OCI-LY7 (cell line): ENCODE results near the gene PIEZO1. TPM values are rescaled to one million over a fixed set of nuclear protein-coding genes. Genes with fewer than 3 reads are reported as not detected.

Source experiments
- BruUV-seq: library from RNA; stranded (reverse); fragments of 400-500 nt; replicated peaks from 2 replicates; lab custom pipeline; 2021; lab: Mats Ljungman, UMichigan
- CTCF ChIA-PET: fragments of 300-600 bp; sonication (Branson Sonifier 250); formaldehyde crosslinking; loops from one replicate; lab custom pipeline; 2022; ENCODE audit warnings: antibody characterized with exemption; ENCODE audit not compliant: unreplicated experiment; lab: Charles Lee
- POLR2A ChIA-PET: fragments of 300-600 bp; sonication (Branson Sonifier 250); formaldehyde crosslinking; loops from one replicate; lab custom pipeline; 2022; ENCODE audit warnings: antibody characterized with exemption; lab: Charles Lee
- DNase-seq: peaks from one replicate; pipeline ENCODE4 v3.0.0-alpha.2; 2015; ENCODE audit warnings: low spot score
- H2AFZ ChIP-seq: fragments of 200-600 bp; sonication (generic), shearing (Covaris generic); 2 replicates; pipeline ENCODE4 v1.6.1; 2014; ENCODE audit warnings: mild to moderate bottlenecking, antibody characterized with exemption, low read length, moderate library complexity
- H3K27ac ChIP-seq: fragments of 200-600 bp; sonication (generic); 2 replicates; pipeline ENCODE4 v1.5.1; 2014; ENCODE audit warnings: mixed run types, low read depth, mild to moderate bottlenecking, moderate library complexity, low read length, inconsistent platforms; ENCODE audit not compliant: poor library complexity, severe bottlenecking
- H3K36me3 ChIP-seq: fragments of 200-600 bp; sonication (generic); 2 replicates; pipeline ENCODE4 v1.6.1; 2014; ENCODE audit warnings: mild to moderate bottlenecking, antibody characterized with exemption, low read length, moderate library complexity, mixed read lengths; ENCODE audit not compliant: insufficient read depth
- H3K4me1 ChIP-seq: fragments of 200-600 bp; sonication (generic); 2 replicates; pipeline ENCODE4 v1.5.1; 2014; ENCODE audit warnings: mild to moderate bottlenecking, low read length; ENCODE audit not compliant: insufficient read depth, poor library complexity, severe bottlenecking
- H3K4me2 ChIP-seq: fragments of 200-600 bp; sonication (generic); 2 replicates; pipeline ENCODE4 v1.6.1; 2014; ENCODE audit warnings: mild to moderate bottlenecking, low read length
- H3K4me3 ChIP-seq: fragments of 200-600 bp; sonication (generic); 2 replicates; pipeline ENCODE4 v1.5.1; 2014; ENCODE audit warnings: mild to moderate bottlenecking, low read depth, low read length; ENCODE audit not compliant: poor library complexity, severe bottlenecking
- H3K79me2 ChIP-seq: fragments of 200-600 bp; sonication (generic); 2 replicates; pipeline ENCODE4 v1.6.1; 2016; ENCODE audit warnings: low read depth, mild to moderate bottlenecking, low read length, moderate library complexity, mixed read lengths; ENCODE audit not compliant: insufficient read depth
- H3K9me2 ChIP-seq: fragments of 200-600 bp; sonication (generic); 2 replicates; pipeline ENCODE4 v1.6.1; 2016; ENCODE audit warnings: mild to moderate bottlenecking, low read length, mixed read lengths; ENCODE audit not compliant: insufficient read depth
- H3K9me3 ChIP-seq: fragments of 200-600 bp; sonication (generic); 2 replicates; pipeline ENCODE4 v1.6.1; 2014; ENCODE audit warnings: mild to moderate bottlenecking, mixed run types, low read length, mixed read lengths
- H4K20me1 ChIP-seq: fragments of 200-600 bp; sonication (generic); 2 replicates; pipeline ENCODE4 v1.6.1; 2014; ENCODE audit warnings: mild to moderate bottlenecking, antibody characterized with exemption, low read length, moderate library complexity, mixed read lengths; ENCODE audit not compliant: insufficient read depth
- CTCF ChIP-seq: fragments of 200-600 bp; sonication (generic); conservative IDR thresholded peaks from 2 replicates; pipeline ENCODE4 v1.5.1; 2014; ENCODE audit warnings: mild to moderate bottlenecking, antibody characterized with exemption, low read length, moderate library complexity, mixed read lengths
- EZH2phosphoT487 ChIP-seq: fragments of 200-600 bp; sonication (generic); IDR thresholded peaks from 2 replicates; pipeline ENCODE4 v1.6.1; 2018; ENCODE audit warnings: low read depth, borderline replicate concordance, mild to moderate bottlenecking, mixed run types, antibody characterized with exemption, low read length, moderate library complexity, mixed read lengths
- intact Hi-C: fragments of 100-400 bp; cut with micrococcal nuclease; formaldehyde crosslinking; loops from one replicate; pipeline ENCODE4 v1.10.0; 2022; ENCODE audit not compliant: unreplicated experiment
- total RNA-seq, 2 experiments: library from RNA; depleted of rRNA in 1 of 2; stranded (reverse); fragments of >200 nt in 1 of 2; shearing (Covaris generic) in 1 of 2; gene quantifications; 2 replicates each; pipeline ENCODE4 v1.2.3, GENCODE V29; 2014 to 2022

PIEZO1 gene
- total RNA-seq, 2 experiments from 2014 or later, result 144 to 154 TPM

DNA sequence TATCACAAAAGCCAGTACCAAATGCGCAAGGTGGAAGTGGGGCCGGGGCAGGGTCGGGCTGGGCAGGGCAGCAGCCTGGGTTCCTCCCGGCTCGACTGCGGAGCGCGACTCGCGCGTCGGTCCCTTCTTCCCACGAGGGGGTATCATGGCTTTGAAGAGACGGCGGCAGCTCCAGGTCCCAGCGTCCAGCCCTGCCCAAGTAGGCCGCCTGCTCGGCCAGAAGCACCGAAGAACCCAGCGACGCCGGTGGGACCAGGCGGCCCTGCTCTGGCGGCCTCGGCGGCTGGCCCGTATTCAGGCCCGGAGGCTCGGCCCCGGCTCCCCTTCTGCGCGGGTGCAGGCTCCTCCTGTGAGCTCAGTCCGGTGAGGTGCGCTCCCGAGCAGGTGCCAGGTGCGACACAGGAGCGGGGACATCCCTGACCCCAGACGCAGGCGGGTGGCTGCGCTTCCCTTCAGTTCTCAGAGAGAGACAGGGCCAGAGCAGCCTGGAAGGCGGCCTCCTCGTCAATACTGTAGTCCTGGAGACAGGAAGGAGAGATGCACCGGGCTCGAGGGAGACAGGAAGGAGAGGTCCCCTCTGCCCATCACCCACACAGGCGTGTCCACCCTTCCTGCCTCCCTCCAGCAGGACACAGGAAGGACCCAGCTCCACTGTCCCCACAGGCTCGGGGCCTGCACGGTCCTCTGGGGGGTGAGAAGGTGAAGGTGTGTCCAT lies 87.7 kb downstream of the PIEZO1 start:
- Histone ChIP-seq H3K4me1 (peaks cover 49% of the 10 kb centered on the region), H3K9me2 (no peaks in the 10 kb centered on the region), H4K20me1 (no peaks in the 10 kb centered on the region), H2AFZ (no peak overlapping the region), H3K27ac (no peak overlapping the region), H3K4me2 (no peak overlapping the region), H3K9me3 (no peaks in the 10 kb centered on the region), H3K36me3 (peaks cover 24% of the 10 kb centered on the region; the same call in 1 of the 2 replicates), H3K4me3 (no peak overlapping the region), H3K79me2 (0 out of 2 replicates have a peak, but pooled peaks cover 7% of the 10 kb centered on the region)
- BruUV-seq, result no TSS peak
- ChIA-PET POLR2A (no interaction called here), CTCF (no interaction called here)
- TF ChIP-seq EZH2phosphoT487, result no peak
- no peak for TF ChIP-seq CTCF
- no peak for DNase-seq
- intact Hi-C loops, result no loop called here

DNA sequence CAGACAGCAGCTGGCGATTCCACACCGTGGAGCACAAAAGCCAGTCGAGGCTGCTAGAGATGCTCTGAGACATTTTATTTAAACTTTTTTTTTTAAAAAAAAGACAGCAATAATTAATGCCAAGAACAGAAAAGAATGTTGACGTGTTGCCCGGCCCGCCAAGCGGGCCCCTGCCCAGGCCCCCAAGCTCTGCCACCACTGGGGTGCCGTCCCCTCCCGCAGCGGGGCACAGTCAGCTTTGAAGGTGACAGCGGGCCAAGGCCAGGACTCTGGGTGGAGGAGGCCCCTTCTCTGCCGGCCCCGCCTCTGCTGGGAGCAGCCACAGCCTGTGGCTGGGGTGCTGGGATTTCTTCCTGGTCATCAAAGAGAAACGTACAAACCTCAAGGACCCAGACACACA lies 88.6 kb downstream of the PIEZO1 start:
- ChIA-PET POLR2A (no interaction called here), CTCF (interaction anchor here (0.6 kb wide), 1 partner anchor 8 kb away, joined by 3 read pairs; no protein-coding TSS in a partner anchor)
- no peak for DNase-seq

More for the DNA sequence above, 88.6 kb downstream of the PIEZO1 start:
- peaks cover 49% of the 10 kb centered on the region for H3K4me1 ChIP-seq
- TF ChIP-seq CTCF (no peak), EZH2phosphoT487 (no peak)
- no peaks in the 10 kb centered on the region for H3K9me2 ChIP-seq
- no peaks in the 10 kb centered on the region for H3K9me3 ChIP-seq
- 0 out of 2 replicates have a peak, but pooled peaks cover 2% of the 10 kb centered on the region for H3K79me2 ChIP-seq
- H3K4me2 ChIP-seq, result no peak overlapping the region
- no peak overlapping the region for H3K27ac ChIP-seq
- no peak overlapping the region for H3K4me3 ChIP-seq
- TSS peak; percentile 93 for BruUV-seq
- peaks cover 24% of the 10 kb centered on the region; the same call in 1 of the 2 replicates for H3K36me3 ChIP-seq
- intact Hi-C loops, result no loop called here
- no peak overlapping the region for H2AFZ ChIP-seq
- H4K20me1 ChIP-seq, result no peaks in the 10 kb centered on the region
